ENCODE results near the gene ITGBL1. TPM values are rescaled to one million over a fixed set of nuclear protein-coding genes. Genes with fewer than 3 reads are reported as not detected.

The ITGBL1 gene
- total RNA-seq, 3 donors from 2014 or later, result 8.2 to 62.5 (median 18.6) TPM

GRCh38 chr13:101624210-101624922, 171.9 kb downstream of the ITGBL1 start:
- no peak for DNase-seq (ENCODE audit: low spot score in 2 of 2)
- H3K27me3 ChIP-seq, result no peaks in the 10 kb centered on the region
- H3K4me1 ChIP-seq, result no peaks in the 10 kb centered on the region
- no peak overlapping the region for H3K4me3 ChIP-seq
- H3K27ac ChIP-seq, result no peak overlapping the region
- intact Hi-C loops (cut with DNase I; ENCODE audit: low total_unique reads), result no loop called here
- TF ChIP-seq POLR2A (IDR thresholded peaks at IDR 0.05) (no peak), CTCF (IDR thresholded peaks at IDR 0.05) (no peak), POLR2AphosphoS5 (IDR thresholded peaks at IDR 0.05) (no peak)
- no peaks in the 10 kb centered on the region for H3K9me3 ChIP-seq
- H3K36me3 ChIP-seq, result no peaks in the 10 kb centered on the region

DNA sequence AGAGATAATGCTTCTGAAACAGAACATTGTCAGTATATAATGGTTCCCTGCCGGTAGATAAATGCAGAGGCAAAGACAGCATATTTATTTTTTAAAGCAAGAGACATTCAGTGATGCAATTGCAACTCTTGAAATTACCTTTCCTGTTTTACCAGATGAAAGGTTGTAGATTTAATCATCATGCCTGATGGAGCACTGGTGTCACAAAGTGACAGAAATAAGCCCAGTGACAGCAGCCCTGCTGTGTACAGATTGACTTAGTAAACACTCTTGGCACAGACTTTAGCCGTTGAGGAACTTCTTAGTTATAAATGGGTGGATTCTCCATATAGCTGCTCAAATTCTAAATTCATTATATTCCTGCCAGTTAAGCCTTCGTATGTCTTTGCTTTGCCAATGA, 172.5 kb downstream of the ITGBL1 start:
- no peak for DNase-seq (ENCODE audit: low spot score in 2 of 2)
- Histone ChIP-seq H3K36me3 (no peaks in the 10 kb centered on the region), H3K4me3 (no peak overlapping the region), H3K9me3 (no peaks in the 10 kb centered on the region), H3K4me1 (no peaks in the 10 kb centered on the region), H3K27me3 (no peaks in the 10 kb centered on the region), H3K27ac (no peak overlapping the region)
- intact Hi-C loops (cut with DNase I; ENCODE audit: low total_unique reads), result no loop called here
- no peak for TF ChIP-seq POLR2A (IDR thresholded peaks at IDR 0.05)
- TF ChIP-seq CTCF (IDR thresholded peaks at IDR 0.05), result no peak
- no peak for TF ChIP-seq POLR2AphosphoS5 (IDR thresholded peaks at IDR 0.05)

DNA sequence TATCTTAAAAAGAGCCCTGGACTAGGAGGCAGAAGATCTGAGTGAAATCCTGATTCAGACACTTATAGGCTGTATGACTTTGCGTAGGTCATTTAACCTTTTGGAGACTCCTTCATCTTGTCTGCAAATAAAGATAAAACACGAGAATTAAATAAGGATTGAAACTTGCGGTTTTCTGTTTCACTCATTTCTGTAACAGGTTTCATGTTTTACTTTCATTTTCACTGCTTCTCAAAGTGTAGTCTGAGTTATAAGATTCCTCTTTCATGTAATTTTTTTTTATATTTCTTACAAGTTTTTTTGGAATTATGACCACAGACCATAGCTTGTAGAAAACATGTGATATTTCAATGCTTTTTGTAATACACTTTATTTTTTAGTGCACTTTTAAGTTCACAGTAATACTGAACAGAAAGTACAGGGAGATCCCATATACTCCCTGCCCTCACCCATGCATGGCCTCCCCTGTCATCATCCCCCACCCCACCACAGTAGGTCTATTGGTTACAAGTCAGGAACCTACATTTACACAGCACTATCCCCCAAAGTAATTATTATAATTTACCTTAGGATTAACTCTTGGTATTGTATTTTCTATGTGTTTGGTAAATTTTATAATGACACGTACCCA, 174.6 kb downstream of the ITGBL1 start:
- Histone ChIP-seq H3K27ac (no peak overlapping the region), H3K9me3 (no peaks in the 10 kb centered on the region), H3K4me3 (peak overlapping the region; percentile 24 to 56 (median 33)), H3K27me3 (no peaks in the 10 kb centered on the region), H3K36me3 (no peaks in the 10 kb centered on the region), H3K4me1 (no peaks in the 10 kb centered on the region)
- intact Hi-C loops (cut with DNase I; ENCODE audit: low total_unique reads), result no loop called here
- TF ChIP-seq POLR2AphosphoS5 (IDR thresholded peaks at IDR 0.05) (no peak), POLR2A (IDR thresholded peaks at IDR 0.05) (no peak), CTCF (IDR thresholded peaks at IDR 0.05) (no peak)
- DNase-seq (ENCODE audit: low spot score in 2 of 2), result no peak

- no peak for DNase-seq (ENCODE audit: low spot score in 2 of 2)
- intact Hi-C loops (cut with DNase I; ENCODE audit: low total_unique reads), result no loop called here
- TF ChIP-seq POLR2AphosphoS5 (IDR thresholded peaks at IDR 0.05), result no peak
- no peaks in the 10 kb centered on the region for H3K4me1 ChIP-seq
- peak overlapping the region; percentile 24 to 56 (median 33) for H3K4me3 ChIP-seq
- H3K27me3 ChIP-seq, result no peaks in the 10 kb centered on the region
- no peaks in the 10 kb centered on the region for H3K36me3 ChIP-seq
- no peaks in the 10 kb centered on the region for H3K9me3 ChIP-seq
- no peak overlapping the region for H3K27ac ChIP-seq
Observed at GRCh38 chr13:101627556-101627943, 175.1 kb downstream of the ITGBL1 start.

- no peak overlapping the region for H3K27ac ChIP-seq
- H3K4me3 ChIP-seq, result no peak overlapping the region
- no peaks in the 10 kb centered on the region for H3K27me3 ChIP-seq
- H3K9me3 ChIP-seq, result no peaks in the 10 kb centered on the region
- no peaks in the 10 kb centered on the region for H3K36me3 ChIP-seq
- intact Hi-C loops (cut with DNase I; ENCODE audit: low total_unique reads), result no loop called here
- TF ChIP-seq POLR2A (IDR thresholded peaks at IDR 0.05) (no peak), CTCF (IDR thresholded peaks at IDR 0.05) (no peak)
- no peak for DNase-seq (ENCODE audit: low spot score in 2 of 2)
- no peaks in the 10 kb centered on the region for H3K4me1 ChIP-seq
Observed at GRCh38 chr13:101628900-101629299, 176.4 kb downstream of the ITGBL1 start.
